ENCODE measurements around the gene CPSF7.

The CPSF7 gene

DNA sequence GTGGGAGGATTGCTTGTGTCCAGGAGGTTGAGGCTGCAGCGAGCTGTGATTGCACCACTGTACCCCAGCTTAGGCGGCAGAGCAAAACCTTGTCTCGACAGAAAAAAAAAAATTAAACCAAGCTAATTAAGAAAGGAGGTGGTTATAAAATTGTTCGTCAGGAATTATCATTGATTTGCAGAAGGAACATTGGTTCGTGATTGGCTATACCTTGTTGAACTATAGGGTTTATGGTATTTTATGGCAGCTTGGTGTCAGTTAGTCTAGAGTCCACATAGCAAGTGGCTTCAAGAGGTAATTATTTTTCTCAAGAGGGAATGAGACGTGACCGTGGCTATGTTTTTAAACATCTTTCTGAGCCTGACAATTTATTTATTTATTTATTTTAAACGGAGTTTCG lies 48.9 kb downstream of the CPSF7 start:
- no peak for DNase-seq

GRCh38 chr11:61378713-61379313 lies 51.0 kb downstream of the CPSF7 start:
- no peak for DNase-seq

DNA sequence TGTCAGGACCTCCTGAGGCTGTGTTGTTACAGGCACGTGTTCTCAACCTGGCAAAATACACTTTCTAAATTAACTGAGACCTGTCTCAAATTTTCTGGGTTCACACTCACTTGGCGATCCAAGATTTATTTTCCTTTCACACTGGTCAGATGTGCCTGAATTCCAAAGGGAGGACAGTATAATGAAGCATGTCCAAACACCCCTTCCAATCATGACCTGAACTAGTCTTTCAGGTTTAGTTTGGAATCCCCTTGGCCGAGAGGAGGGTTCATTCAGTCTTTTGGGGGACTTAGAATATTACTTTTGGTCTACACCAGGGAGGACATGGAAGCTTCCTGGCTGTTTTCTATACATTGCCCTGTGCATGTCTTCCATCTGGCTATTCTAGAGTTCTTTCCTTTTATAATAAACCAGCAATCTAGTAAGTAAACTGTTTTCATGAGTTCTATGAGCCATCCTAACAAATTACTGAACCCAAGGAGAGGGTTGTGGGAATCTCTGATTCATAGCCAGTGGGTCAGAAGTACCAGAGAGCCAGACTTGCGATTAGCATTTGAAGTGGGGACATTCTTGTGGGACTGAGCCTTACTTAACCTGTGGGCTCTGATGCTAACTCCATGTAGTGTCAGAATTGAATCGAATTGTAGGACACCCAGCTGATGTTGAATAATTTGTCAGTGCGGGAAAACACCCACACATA lies 52.2 kb downstream of the CPSF7 start:
- DNase-seq = no peak

- no peak for DNase-seq
Measured at GRCh38 chr11:61375761-61376108, 54.0 kb downstream of the CPSF7 start.

GRCh38 chr11:61372659-61373420 lies 56.9 kb downstream of the CPSF7 start:
- no peak for DNase-seq

GRCh38 chr11:61370349-61371005 lies 59.3 kb downstream of the CPSF7 start:
- DNase-seq = no peak

DNA sequence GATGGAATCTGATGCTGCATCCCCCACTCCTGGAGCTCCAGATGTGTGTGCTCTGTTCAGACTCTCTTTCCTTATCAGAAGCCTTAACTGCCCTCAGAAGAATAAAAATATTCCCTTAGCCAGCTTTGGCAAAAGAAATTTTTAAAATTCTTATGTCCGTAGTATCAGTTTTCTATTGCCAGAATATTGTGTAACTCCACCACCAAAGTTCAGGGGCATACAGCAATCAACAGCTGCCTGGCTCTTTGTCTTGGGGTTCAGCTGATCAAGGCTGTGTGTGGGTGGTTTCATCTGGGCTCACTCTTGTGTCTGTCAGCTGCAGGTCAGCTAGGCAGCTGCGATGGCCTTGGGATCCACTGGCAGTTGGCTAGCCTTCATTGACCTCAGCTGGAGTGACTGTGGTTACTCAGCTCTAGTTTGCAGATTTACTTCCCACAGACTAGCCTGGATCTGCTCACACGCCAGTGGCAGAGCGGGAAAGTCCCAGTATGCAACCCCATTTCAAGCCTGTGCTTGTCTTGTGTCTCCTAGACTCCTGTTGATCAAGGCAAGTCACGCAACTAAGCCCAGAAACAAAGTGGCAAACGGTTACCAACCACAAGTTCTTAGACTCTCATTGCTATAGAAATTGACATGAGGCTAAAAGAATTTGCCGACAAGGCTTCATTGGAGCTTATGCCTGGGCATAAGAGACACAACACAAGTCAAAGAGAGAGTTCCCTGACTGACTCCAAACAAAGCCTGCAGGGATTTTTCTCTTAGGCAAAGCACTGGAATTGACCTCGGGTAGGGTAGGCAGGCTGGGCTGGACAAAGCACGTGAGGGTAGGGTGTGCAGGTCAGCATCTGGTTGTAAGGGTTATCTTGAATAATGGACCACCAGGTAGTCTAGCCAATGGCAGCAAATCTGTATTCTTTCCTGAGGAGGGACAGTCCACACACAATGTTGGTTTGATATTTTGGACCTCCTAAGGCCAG lies 60.1 kb downstream of the CPSF7 start:
- DNase-seq = no peak

GRCh38 chr11:61368646-61369045 lies 61.1 kb downstream of the CPSF7 start:
- no peak for DNase-seq

GRCh38 chr11:61367406-61367805 lies 62.4 kb downstream of the CPSF7 start:
- DNase-seq = no peak

- no peak for DNase-seq
Measured at GRCh38 chr11:61364012-61364675, 65.6 kb downstream of the CPSF7 start.

DNA sequence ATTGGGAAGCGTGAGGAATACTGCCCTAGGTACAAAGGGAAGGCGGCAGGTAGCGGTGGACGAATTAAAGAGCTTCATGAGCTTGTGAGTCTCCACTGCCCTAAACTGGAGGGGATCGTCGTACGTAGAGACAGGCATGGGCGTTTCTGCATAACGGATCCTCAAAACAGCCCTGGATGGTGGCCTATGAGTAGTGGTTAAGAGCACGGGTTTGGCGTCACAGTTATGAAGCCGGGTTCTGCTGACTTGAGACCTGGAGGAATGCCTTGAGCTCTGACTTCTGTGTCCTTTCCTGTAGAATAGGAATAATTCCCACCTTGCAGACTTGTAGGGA lies 67.3 kb downstream of the CPSF7 start:
- no peak for DNase-seq

GRCh38 chr11:61361741-61362541 lies 67.8 kb downstream of the CPSF7 start, which contains the start of the genes CYB561A3 and TMEM138:
TSS of gene CYB561A3 (minus strand) at chr11:61361882. CDS start at chr11:61356713, 5,169 bp downstream.
TSS of gene TMEM138 (plus strand) at chr11:61362374. CDS start at chr11:61364391, 2,017 bp downstream.
- peak; percentile 94 for DNase-seq

DNA sequence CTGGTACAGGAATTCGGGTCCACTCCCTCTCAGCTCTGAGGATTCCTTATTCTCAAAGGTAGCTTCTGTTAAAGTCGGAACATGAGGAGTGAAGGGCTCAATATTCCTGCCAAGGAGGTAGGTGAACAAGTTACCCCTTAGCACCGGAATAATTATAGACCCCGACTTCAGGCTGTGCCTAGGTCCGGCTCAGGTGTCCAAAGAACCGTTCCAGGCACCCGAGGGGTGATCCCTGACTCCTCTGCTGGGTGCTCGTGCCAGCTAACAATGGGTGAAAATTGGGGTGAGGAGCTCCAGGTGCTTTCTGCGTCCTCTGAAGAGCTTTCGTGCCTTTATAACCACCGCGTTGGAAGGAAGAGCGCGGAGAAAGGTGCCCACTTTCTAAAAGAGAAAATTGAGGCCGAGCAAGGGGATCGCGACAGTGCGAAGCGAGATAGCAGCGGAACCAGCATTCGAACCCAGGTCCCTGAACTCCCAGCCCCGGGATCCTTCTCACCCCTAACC lies 68.5 kb downstream of the CPSF7 start:
- peak; percentile 40 for DNase-seq

GRCh38 chr11:61359516-61359915 lies 70.3 kb downstream of the CPSF7 start:
- DNase-seq = no peak

- DNase-seq = no peak
Measured at GRCh38 chr11:61358566-61358965, 71.2 kb downstream of the CPSF7 start.

GRCh38 chr11:61357894-61358239 lies 71.9 kb downstream of the CPSF7 start:
- no peak for DNase-seq

DNA sequence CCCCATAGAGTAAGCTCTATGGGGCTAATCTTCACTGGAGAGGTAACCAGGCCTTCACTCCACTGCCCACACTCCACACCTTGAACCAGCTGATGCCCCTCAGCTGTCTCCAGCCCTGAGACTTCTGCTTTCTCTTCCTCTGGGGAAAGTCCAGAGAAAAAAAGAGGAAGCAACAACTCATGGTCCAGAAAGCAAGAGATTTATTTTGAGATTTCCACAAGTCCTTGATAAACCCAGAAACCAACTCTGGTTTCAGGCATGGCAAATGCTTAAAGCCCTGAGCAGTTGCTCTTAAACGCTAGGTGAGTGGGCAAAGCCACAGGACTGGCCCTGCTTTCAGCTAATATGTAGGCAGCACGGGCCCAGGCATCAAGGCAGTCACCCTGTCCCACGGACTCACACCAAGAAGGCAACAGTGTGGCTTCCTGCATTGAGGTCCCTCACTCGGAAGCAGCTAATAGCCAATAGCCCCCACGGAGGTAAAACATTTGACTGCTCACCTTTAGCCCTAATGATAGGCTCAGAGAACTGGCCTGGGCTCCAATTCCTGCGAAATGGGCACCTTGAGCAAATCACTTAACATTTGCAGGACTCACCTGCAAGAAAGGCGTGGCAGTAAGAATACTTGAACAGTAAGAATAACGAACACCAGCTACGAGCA lies 72.4 kb downstream of the CPSF7 start:
- no peak for DNase-seq

DNA sequence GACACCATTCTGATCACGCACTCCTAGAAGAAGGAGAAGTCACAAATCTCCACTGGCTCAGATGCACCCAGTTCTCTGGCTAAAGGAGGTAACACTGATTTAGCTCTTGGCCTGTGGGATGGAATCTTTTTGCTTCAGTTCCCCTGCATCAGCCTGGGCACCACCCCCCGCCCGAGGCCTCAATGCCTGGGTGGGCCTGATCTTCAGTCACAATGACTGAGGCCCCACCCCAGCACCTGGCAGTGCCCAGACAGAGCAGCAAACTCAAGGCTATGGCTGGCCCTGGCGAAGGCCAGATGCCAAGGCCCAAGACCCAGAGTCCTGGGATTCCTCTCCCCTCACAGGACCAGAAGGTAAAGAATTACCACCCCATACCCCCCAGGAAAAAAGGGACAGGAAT lies 73.1 kb downstream of the CPSF7 start:
- DNase-seq = no peak

GRCh38 chr11:61354208-61354607 lies 75.6 kb downstream of the CPSF7 start:
- DNase-seq = no peak

Measured in DMS79 treated with DMSO at 0.1 percent for 48 hours (cell line).